CD4-positive, alpha-beta T cell treated with Interleukin-15 for 1 hour (primary cell): ENCODE data around the gene MADCAM1.
"Not testable (repeated sequence)": the region's sequence is repeated elsewhere in the genome, so short reads cannot be mapped to it uniquely, and the experiment has no call there.

ENCODE experiments used
- DNase-seq: peaks from one replicate; pipeline ENCODE4 v3.0.0-alpha.2; 2020

MADCAM1 gene

DNA sequence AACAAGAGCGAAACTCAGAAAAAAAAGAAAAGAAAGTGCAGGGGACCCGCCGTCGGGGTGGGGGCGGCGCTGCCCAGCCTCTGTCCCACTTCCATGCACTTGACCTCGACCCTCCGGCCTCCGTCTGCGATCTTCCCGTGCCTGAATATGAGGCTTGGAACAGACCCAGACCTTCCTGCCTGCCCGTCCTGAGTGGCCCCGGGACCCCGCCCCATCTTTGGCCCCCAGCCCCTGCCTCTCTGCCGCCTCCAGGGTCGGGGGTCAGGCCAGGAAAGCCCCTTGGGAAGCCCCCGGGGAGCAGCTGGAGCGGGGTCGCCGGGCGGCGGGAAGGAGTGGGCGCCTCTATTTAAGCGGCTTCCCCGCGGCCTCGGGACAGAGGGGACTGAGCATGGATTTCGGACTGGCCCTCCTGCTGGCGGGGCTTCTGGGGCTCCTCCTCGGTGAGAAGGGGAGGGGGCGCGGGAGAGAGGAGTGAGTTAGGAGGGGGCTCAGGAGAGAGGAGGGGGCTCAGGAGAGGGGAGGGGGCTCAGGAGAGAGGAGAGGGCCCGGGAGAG is at the start of gene MADCAM1:
Gene MADCAM1, plus strand, starts transcription at position 375 of the 554 bp plus-strand sequence. Its CDS starts 14 bp downstream, at position 389.
- no peak for DNase-seq

DNA sequence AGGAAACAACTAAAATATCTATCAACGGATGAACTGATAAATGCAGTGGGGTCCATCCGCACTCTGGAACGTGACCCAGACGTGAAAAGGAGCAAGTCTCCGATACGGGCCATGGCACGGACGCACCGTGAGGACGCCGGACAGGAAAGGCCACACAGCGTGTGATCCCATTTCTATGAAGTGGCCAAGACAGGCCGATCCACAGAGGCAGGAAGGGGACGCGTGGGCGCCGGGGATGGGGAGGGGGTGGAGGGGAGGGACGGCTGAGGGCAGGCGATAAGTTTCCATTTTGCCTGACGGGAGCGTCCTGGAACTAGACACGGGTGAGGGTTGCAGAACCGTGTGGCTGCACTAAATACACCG is 49.2 kb upstream of the MADCAM1 start:
- no peak for DNase-seq

DNA sequence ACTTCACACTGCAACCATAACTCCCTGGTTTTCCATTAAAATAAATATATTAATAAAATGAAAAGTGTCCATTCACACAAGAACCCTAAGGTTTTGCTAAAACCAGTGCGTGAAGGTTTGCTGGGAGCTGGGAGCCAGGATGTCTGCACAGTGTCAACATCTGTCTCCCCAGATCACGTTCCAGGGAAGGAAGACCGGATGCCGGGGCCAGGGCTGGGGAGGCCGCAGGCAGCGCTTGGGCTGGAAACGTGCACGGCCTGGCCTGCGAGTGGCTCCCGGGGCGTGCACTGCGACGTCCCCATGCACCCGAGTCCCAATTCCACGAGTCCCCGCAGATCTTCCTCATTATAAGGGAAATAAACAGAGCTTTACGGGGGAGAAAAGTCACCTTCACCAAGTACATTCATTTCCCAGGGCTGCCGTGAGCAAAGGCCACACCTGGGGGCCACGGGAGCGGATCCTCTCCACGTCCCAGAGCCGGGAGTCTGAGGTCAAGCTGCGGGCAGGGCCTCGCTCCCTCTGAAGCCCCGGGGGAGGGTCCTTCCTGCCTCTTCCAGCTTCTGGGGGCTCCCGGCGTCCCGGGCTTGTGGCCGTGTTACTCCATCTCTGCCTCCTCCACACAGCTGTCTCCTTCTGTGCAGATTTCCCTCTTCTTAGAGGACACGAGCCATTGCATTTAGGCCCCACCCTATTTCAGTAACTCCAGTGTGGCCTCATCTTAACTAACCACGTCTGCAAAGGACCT is 48.3 kb upstream of the MADCAM1 start:
- no peak for DNase-seq

DNA sequence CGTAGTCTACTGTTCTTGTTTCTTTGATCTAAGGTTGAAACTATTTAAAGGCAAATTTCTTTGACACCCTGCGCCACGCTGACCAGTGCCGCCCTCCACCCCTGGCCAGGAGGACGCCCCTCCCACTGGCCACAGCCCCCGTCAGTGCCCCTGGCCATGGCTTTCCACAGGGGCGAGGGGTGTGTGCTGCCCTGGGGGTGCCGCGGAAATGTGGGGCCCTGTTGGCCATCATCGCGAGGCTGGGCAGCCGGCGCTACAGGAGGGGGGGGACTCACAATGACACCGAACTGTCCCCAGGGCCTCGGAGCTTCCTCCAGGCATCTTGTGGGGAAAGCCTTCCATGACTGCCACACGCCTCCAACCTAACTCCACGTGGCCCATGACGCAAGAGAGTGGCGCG is 46.4 kb upstream of the MADCAM1 start:
- DNase-seq, result no peak

DNA sequence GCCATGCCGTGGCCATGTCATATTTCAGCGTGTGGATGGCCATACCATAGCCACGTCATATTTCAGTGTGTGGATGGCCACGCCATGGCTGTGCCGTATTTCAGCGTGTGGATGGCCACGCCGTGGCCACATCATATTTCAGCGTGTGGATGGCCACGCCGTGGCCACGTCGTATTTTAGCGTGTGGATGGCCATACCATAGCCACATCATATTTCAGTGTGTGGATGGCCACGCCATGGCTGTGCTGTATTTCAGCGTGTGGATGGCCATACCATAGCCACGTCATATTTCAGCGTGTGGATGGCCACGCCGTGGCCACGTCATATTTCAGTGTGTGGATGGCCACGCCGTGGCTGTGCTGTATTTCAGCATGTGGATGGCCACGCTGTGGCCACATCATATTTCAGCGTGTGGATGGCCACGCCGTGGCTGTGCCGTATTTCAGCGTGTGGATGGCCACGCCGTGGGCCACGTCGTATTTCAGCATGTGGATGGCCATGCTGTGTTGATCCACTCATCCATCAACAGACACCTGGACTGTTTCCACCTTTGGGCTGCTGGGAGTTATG is 45.3 kb upstream of the MADCAM1 start:
- DNase-seq, result not testable (repeated sequence)

DNA sequence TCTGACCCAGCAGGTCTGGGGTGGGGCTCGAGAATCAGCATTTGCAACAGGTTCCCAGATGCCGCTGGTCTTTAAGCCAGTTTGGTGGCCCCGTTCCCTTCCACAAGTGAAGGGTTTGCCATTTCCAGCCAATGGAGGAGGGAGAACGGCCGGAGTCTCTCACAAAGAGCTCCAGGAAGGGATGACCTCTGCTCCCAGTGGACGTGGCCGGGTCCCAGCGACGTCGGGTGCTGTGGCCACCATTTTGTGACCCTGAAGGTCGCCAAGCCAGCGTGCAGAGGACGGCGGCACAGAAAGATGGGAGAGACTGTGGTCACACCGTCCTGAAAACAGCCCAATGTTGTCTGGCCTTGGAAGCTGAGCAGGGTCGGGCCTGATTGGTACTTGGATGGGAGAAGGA is 43.5 kb upstream of the MADCAM1 start:
- DNase-seq, result no peak

DNA sequence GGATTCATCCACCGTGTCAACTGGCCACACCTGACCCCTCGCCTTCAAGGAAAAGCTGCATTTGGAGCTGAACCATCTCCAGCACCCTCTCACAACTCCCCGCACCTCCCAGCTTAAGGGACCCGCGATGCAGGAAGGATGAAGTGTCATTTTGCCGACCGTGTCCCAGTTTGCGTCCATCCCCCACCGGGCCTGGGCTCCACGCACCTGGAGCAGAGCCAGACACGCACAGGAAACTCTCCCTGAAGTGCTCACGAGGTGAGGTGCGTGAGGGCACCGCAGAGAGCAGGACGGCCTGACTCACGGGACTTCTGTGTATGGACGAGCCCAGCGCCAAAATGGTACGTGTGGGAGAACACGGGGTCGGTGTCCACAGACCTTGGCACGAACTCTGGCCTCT is 42.7 kb upstream of the MADCAM1 start:
- no peak for DNase-seq

DNA sequence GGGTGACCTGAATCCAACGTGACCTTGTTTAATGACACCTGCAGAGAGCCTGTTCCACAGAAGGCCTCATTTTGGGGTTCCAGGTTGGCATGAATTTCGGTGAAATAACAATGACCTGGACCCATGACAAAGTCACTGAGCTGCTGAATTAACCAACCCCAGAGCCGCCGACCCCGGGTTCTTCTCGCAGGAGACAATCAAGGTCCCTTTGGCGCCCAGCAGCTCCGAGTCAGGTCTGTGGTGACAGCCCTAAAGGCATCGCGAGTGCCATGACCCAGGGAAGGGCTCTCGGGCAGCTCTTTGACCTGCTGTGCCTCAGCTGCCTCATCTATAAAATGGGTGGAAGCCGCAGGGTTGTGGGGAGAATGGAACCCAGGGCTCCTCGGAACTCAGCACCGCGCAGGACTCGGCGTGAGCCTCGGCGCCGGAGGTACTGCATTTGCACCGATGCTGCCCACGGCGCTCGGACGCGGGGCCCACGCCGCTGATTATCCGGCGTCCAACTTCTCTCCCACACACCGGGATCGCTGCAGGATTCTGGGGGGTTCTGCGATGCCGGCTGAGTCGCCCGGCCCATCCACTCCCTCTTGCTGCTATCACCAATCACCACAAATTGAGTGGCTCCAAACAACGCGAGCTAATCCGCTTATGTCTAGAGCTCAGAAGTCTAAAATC is 41.1 kb upstream of the MADCAM1 start:
- no peak for DNase-seq

DNA sequence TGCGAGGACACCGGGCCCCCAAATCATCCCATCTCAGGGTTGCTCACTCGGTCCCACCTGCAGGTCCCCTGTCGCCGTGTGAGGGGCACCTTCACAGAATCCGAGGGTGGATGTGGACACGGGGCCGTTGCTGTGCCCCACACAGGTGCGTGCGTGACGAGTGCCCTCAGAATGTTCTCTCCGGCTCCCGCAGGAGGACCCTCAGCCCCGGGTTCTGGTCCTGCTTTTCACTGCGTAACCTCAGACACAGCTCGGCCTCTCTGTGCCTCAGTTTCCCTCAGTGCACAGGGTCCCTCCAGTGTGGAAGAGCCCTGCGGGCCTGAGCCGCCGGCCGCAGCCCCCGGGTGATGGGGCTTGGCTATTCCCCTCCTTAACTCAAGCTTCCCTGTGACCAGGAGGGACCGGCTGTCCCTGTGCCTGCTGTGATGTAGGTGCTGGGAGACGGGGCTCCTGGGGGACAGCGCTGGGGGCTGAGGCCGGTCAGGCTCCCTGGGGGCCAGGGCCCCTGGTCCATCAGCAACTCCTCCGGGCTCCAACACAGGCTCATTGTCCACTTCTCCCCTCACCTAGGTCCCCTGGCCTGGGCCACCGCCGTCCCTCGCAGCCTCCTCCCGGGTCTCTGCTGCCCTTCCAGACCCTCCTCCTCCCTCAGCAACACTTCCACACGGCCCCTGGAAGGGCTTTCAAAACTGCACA is 40.3 kb upstream of the MADCAM1 start:
- DNase-seq, result no peak

DNA sequence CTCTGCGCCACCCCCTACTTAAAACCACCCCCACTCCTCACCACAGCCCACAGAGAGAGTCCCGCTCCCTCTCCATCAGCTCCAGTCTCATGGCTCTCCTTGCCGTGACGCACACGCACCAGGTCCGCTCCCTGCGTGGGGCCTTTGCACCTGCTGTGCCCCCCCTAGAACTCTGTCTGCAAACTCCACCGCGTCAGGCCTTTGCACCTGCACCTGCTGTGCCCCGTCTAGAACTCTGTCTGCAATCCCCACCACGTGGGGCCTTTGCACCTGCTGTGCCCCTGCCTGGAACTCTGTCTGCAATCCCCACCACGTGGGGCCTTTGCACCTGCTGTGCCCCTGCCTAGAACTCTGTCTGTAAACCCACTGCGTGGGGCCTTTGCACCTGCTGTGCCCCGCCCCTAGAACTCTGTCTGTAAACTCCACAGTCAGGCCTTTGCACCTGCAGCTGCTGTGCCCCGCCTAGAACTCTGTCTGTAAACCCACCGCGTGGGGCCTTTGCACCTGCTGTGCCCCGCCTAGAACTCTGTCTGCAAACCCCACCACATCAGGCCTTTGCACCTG is 39.7 kb upstream of the MADCAM1 start:
- no peak for DNase-seq

DNA sequence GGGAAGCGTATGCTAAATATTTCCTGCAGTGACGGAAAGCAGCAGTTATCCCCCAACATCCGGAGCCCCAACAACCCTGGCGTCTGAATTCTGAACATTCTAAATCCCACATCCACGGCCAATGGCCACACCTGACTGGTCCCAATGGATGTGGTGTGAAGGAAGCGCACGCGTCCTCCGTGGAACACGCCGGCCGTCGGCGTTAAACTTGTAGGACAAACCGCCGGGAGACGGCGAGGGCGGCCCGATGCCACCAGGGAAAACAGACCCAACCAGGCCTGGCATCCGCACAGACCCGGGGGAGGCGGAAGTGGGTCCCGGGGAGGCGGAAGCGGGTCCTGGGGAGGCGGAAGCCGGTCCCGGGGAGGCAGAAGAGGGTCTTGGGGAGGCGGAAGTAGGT is 38.6 kb upstream of the MADCAM1 start:
- DNase-seq, result no peak

DNA sequence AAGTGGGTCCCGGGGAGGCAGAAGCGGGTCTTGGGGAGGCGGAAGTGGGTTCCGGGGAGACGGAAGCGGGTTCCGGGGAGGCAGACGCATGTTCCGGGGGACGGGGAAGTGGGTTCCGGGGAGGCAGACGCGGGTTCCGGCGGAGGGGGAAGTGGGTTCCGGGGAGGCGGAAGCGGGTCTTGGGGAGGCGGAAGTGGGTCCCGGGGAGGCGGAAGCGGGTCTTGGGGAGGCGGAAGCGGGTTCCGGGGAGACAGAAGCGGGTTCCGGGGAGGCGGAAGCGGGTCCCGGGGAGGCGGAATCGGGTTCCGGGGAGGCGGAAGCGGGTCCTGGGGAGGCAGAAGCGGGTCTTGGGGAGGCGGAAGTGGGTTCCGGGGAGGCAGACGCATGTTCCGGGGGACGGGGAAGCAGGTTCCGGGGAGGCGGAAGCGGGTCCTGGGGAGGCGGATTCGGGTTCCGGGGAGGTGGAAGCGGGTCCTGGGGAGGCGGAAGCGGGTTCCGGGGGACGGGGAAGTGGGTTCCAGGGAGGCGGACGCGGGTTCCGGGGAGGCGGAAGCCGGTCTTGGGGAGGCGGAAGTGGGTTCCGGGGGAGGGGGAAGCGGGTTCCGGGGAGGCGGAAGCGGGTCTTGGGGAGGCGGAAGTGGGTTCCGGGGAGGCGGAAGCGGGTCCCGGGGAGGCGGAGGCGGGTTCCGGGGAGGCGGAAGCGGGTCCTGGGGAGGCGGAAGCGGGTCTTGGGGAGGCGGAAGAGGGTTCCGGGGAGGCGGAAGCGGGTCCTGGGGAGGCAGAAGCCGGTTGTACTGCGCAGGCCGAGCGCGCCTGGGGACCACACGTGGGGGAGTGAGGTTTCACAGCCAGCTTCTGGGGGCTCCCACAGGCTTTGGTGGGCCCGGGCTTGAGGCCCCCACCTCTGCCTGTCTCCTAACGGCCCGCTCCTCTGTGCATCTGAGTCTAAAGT is 37.9 kb upstream of the MADCAM1 start:
- DNase-seq, result no peak

DNA sequence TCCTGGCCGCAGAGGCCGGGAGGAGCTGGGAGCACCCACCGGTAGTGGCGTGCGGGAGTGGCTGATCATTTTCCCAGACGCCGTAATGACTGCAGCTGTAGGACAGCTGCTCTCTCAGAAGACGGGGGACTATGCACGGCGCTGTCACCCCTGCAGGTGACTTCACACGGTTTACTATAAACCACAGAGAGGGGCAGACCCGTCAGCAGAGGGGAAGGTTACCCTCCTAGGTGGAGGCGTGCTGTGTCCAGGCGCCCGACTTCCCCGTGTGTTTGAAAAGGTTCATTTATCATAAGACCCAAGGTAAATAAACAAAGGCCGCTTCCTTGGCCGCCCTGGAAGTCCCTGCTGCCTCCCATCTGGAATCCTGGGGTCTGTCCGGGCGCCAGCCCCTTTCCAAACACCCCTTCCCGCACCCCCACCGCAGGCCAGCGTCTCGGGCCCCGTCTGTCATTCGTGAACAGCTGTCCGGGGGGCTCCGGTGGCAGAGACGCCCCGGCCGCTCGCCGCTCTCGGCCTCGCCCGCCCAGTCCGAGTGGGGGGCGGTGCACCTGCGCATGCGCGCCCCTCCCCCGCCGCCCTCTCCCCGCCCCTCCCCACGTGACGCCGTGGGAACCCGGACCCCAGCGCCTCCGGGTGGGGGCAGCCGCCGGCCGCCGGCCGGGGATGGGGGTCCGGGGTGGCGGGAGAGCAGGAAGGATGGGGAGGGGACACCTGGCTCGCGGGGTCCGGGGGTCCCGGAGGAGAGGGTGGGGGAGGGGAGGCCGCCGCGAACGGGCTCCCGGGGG is 36.4 kb upstream of the MADCAM1 start:
- no peak for DNase-seq

DNA sequence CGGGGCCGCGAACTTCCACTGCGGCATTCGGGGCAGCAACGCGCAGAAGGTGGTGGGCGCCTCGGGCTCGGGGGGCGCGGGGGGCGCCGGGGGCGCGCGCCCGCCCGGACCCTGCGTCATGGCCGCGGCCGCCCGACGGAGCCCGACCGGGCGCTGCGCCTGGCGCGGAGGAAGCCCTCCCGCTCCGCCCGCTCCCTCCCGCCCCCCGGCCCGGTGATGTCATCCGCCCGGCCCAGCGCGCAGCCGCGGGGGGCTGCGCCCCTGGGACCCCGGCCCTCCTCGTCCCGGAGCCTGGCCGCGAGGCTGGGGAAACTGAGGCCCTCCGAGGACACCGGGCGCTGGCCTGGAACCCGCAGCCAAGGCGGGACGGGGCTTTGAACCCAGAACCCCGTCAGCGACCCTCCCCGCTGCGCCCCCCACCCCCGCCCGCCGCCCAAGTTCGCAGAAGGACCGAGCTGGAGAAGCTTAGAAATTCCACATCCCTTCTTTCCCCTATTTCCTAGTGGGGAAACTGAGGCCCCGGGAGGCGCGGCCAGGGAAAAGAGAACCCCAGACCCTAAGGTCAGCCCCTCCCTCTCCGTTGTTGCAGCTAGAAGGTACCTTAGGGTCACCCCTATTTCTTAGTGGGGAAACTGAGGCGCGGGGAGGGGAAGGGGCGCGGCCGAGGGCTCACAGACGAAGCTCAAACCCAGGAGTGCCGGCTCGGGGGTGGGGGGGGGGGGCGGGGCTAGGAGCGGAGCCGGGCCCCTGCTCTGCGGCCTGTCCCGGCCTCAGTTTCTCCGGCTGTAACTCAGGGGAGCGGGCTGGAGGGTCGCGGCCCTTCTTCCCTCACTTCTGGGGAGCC is 35.2 kb upstream of the MADCAM1 start, which contains the start of gene SHC2:
Gene SHC2, minus strand, starts transcription at position 157 of the 844 bp plus-strand sequence. Its CDS starts 37 bp downstream, at position 120.
- no peak for DNase-seq

DNA sequence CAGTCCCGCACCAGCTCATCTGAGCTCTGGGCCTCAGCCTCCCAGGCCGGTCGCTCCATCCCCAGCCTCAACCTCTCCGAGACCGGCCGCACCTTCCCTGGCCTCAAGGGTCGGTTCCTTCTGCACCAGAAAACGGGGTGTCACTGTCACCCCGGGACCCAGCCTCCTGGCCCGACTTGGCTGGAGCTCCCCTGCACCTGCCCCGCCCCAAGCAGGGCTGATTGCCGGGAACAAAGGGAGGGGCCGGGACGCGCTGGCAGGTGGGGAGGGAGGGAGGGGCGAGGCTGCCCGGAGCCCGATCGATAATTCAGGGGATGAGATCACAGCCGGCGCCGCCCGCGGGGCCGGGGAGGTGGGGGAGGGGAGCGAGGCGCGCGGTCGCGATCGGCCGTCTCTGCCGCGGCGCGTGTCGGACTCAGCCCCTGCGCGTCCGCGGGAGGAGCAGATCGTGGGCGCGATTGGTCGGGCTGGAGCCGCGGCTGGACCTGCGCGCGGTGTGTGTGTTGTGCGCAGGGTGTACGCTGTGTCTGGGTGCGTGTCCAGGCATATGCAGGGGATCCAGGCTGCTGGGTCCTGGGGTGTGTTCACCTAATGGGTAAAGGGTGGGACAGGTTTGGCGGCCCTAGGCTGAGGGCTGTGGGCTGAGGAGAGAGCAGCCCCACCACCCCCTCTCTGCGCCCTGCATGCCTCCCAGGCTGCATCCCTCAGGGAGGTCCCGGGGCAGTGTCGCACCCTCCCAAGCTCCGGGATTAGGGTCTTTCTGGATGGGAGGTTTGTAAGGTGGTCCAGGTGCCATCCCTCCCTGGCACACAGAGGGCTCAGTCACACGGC is 34.4 kb upstream of the MADCAM1 start:
- DNase-seq, result no peak

DNA sequence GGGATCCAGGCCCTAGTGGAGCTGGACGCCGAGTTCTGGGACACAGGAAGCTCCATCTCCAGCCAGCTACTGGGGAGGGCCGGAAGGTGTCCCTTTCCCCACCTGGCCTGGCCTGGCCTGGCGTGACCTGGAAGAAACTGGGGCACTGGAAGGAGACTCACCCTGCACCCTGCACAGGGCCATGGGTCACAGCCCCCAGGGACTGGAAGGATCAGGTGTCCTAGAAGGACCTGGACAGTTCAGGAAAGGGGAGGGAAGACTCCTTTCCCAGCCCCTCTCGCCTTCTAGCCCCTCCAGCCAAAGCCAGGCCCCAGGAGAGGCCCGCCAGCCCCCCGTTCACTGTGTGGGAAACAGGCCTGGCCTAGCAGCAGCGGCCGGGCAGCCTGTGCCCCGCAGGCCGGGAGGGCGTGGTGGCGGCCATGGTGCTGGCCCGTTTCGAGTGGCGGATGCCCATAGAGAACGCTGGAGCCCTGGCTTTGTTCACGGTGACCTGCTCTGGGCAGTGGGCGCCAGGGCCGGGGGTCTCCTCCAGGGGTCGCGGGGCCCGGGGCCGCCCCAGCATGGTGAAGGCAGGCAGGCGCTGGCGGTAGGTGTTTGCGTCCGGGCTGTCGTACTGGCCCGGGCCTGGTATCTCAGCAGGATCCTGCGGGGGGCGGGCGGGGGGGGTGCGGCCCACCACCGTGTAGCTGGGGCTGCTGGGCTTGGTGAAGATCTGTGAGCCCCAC is 32.6 kb upstream of the MADCAM1 start:
- no peak for DNase-seq

DNA sequence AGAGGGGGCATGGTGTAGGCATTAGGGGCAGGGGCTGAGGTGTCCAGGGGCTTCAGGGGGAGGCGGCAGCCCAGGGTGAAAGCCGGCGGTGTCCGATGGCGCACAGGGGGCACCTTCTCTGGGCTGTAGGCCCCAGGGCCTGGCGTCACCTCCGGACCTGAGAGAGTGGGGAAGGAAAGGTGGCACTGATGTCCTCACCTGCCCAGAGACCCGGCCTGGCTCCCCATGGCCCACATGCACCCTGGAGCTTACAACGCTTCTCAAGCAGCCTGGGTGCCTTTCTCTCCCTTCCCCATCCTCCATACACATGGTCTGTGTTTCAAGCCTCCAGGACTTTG is 32.1 kb upstream of the MADCAM1 start:
- DNase-seq, result no peak

DNA sequence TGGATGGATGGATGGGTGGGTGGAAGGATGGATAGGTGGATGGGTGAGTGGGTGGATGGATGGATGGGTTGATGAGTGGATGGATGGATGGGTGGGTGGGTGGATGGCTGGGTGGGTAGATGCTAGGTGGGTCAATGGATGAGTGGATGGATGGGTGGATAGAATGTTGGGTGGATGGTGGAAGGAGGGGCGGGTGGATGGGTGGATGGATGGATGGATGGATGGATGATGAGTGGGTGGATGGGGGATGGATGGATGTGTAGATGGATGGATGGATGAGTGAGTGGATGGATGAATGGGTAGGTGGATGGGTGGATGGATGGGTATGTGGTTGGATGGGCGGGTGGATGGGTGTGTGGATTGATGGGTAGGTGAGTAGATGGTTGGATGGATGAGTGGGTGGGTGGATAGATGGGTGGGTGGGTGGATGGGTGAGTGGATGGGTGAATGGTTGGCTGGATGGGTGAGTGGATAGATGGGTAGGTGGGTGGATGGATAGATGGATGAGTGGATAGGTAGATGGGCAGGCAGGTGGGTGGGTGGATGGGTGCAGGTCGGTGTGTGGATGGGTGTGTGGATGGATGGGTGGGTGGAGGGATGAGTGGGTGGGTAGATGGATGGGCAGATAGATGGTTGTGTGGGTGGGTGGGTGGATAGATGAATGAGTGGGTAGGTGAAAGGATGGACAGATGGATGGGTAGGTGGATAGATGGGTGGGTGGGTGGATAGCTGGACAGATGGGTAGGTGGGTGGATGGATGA is 31.1 kb upstream of the MADCAM1 start:
- no peak for DNase-seq
